Measurements from ENCODE around the gene RASGRF1. TPM values are rescaled to one million over a fixed set of nuclear protein-coding genes. Genes with fewer than 3 reads are reported as not detected.

The RASGRF1 gene
- total and polyA plus RNA-seq, 12 donors, result 0.11 to 6.9 (median 0.46) TPM

GRCh38 chr15:79132770-79133169, 42.2 kb upstream of the RASGRF1 start:
- DNase-seq, result no peak
- intact Hi-C loops (cut with DNase I), result no loop called here
- Histone ChIP-seq H3K27ac (no peak overlapping the region), H3K4me1 (replicated peaks in 1 of 2) (no peaks in the 10 kb centered on the region), H3K27me3 (no peaks in the 10 kb centered on the region), H3K9me3 (replicated peaks in 1 of 3) (no peaks in the 10 kb centered on the region), H3K36me3 (replicated peaks in 1 of 2) (no peaks in the 10 kb centered on the region), H3K4me3 (no peak overlapping the region)
- no peak for TF ChIP-seq POLR2A (IDR thresholded peaks at IDR 0.05)
- TF ChIP-seq CTCF (IDR thresholded peaks at IDR 0.05), result no peak
- 77 to 100% (median 83%) methylated on average over 1 of the region's 1 CpG for WGBS, 4 donors

DNA sequence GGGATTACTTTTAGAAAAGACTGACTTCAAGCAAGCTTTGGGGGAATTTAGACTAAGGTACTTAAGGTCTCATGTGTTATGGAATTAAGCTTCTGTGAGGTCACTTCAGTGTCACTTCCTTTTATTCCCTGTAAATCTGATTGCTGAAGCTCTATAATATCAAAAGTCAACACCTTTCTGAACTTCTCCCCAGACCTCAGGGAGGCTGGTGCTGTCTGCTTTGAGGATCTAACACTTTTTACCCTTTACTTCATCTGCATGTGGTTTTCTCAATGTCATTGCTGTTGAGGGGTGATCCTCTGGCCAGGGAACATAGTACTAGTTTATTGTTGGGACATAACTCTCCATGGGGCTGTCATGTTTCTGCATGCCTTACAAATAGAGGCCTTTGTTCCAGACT, 41.8 kb upstream of the RASGRF1 start:
- Histone ChIP-seq H3K36me3 (replicated peaks in 1 of 2) (no peaks in the 10 kb centered on the region), H3K4me3 (no peak overlapping the region), H3K27me3 (no peaks in the 10 kb centered on the region), H3K4me1 (replicated peaks in 1 of 2) (no peaks in the 10 kb centered on the region), H3K9me3 (replicated peaks in 1 of 3) (no peaks in the 10 kb centered on the region), H3K27ac (no peak overlapping the region)
- TF ChIP-seq POLR2A (IDR thresholded peaks at IDR 0.05), result no peak
- no peak for TF ChIP-seq CTCF (IDR thresholded peaks at IDR 0.05)
- intact Hi-C loops (cut with DNase I), result no loop called here
- DNase-seq, result no peak

GRCh38 chr15:79130535-79131130, 40.1 kb upstream of the RASGRF1 start:
- no peak overlapping the region for H3K4me3 ChIP-seq
- TF ChIP-seq CTCF (IDR thresholded peaks at IDR 0.05) (no peak), POLR2A (IDR thresholded peaks at IDR 0.05) (no peak)
- intact Hi-C loops (cut with DNase I), result no loop called here
- no peak overlapping the region for H3K27ac ChIP-seq
- H3K27me3 ChIP-seq, result no peaks in the 10 kb centered on the region
- WGBS, 4 donors, result 66 to 77% (median 68%) methylated on average over 4 of the region's 4 CpGs
- no peaks in the 10 kb centered on the region for H3K36me3 ChIP-seq (replicated peaks in 1 of 2)
- H3K4me1 ChIP-seq (replicated peaks in 1 of 2), result no peaks in the 10 kb centered on the region
- no peaks in the 10 kb centered on the region for H3K9me3 ChIP-seq (replicated peaks in 1 of 3)
- DNase-seq, result no peak

DNA sequence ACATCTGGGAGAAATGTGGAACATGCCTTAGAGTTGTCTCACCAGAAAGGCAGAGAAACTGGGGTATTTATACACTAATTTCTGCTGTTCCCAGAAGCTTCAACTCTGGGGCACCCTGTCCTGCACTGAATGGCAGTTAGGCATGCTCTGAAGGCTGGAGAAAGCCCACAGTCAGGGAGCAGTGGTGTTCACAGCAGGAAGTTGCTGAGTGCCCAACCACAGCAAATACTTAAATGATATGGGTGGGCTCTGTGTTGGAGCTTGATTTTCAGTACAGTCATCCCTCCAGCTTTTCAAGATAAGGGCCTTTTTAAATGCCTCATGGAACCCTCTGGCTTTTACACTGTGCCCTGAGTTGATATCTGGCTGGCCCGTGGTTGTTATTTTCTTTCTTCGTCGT, 38.7 kb upstream of the RASGRF1 start:
- H3K36me3 ChIP-seq (replicated peaks in 1 of 2), result no peaks in the 10 kb centered on the region
- 79 to 92% (median 83%) methylated on average over 3 of the region's 3 CpGs for WGBS, 4 donors
- no peak for DNase-seq
- H3K9me3 ChIP-seq (replicated peaks in 1 of 3), result no peaks in the 10 kb centered on the region
- H3K27me3 ChIP-seq, result no peaks in the 10 kb centered on the region
- no peak for TF ChIP-seq CTCF (IDR thresholded peaks at IDR 0.05)
- no peak for TF ChIP-seq POLR2A (IDR thresholded peaks at IDR 0.05)
- intact Hi-C loops (cut with DNase I), result no loop called here
- no peak overlapping the region for H3K4me3 ChIP-seq
- H3K4me1 ChIP-seq (replicated peaks in 1 of 2), result no peaks in the 10 kb centered on the region
- H3K27ac ChIP-seq, result no peak overlapping the region

All from adrenal gland (tissue), 12 donors.